CD4-positive, alpha-beta T cell treated with Interleukin-17A for 1 hour (primary cell): Measurements from ENCODE around the gene OAS2.
A peak's percentile ranks its signal among the peaks of the same experiment; 100 is the strongest.

Experiments
- DNase-seq: peaks from one replicate; pipeline ENCODE4 v3.0.0-alpha.2; 2020

OAS2 gene

DNA sequence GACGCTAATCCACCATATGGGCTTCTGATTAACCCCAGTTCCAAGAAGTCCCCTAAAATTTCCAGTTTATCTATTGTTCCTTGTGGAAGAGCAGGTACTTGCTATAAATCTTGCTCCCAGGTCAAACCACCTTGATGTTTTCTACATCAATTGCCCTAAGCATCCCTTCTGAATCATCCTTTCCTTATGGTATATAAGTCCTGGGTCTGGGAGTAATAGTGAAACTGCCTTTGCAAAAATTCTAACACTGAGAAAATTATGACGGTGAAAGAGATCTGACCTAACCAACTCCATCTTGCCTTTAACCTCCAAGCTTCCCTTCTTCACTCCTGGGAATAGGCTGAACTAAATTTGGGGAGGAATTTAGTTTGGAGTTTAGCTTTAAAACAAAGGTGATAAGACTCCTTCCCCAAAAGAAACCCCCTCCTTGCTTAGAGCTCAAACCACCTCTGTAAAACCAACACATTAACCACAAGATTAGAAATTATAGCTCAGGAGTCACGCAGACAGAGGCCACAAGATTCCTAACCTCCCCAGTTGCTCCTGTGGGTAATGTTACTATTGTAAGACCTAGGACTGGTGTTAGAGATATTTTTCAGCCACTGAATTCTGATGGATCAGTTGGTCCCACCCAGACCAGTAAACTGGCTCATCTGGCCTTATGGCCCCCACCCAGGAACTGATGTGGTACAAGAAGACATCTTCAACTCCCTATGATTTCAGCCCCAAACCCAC, 44.4 kb downstream of the OAS2 start:
- DNase-seq, result no peak

DNA sequence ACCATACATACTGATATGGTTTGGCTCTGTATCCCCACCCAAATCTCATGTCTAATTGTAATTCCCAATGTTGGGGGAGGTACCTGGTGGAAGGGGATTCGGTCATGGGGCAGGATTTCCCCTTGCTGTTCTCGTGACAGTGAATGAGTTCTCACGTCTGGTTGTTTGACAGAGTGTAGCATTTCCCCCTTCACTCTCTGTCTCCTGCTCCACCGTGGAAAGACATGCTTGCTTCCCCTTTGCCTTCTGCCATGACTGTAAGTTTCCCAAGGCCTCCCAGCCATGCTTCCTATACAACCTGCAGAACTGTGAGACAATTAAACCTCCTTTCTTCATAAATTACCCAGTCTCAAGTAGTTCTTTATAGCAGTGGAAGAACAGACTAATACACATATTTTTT, 49.4 kb downstream of the OAS2 start:
- DNase-seq, result no peak

DNA sequence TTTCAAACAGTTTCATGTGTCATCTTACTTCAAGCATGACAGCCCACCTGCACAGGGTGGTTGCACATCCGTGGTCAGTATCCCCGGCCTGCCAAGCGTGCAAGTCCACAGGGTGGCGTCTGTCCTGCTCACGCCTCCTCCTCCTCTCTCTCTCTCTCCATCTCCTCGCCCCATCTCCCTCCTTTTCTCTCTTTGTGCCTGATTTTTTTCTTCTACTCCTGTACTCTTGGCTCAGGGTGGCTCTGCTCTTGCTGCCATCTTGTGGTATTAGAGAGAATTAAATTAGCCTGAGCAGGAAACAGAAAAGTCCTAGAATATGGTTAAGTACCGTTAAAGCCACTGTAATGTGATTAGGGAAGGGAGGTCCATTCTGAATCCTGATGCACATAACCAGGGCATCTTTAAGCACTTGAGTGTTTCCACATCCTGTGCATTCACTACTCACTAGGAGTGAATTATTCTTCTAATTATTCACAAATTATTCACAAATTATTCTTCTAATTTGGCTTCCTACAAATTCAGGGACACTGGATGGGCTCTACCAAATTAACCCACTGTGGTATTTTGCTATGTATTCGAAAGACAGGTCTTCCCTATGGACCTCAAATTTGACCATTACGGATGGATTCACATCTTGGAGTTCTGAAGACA, 52.7 kb downstream of the OAS2 start:
- peak; percentile 50 for DNase-seq

DNA sequence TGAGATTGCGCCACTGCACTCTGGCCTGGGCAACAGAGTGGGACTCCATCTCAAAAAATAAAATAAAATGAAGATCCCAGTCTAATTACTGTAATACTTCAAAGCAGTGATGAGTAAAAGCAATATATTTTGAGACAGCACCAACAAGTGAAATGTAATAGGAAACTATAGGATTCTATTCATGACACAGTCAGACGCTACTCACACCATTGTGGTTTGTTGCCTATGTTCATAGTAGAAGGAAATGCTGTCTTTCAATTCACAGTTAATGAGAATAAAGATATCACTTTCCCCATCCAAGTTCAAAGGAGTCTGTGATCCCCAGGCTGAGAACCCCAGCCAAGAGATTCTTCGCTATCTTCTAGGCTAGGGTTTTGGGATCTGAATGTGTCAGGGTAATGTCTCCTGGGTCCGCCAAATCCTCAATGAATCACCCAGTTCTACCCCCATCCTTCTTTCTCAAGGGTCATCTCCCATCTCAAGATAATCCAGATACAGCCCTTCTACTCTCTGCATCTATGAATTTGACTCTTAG, 61.7 kb downstream of the OAS2 start:
- DNase-seq, result no peak

DNA sequence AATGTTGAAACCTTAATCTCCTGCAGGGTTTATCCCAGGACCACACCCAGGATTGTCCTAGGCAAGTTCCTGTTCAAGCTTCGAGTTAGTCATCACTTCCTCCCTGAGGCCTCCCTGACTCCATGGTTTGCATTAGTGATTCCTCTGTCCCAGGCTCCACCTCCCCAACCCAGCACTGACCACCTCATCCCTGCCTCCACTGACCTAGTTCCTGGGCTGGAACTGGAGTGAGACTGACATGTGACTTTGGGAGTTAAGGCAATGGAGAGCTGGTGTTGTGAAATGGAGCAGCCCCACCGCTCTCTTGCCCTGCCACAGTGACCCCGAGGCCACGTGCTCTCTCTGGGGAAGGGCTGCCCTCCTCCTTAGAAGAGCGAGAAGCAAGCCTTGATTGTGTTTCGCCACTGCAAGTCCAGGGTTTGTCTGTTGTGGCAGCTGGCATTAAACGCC, 62.4 kb downstream of the OAS2 start:
- DNase-seq, result no peak

DNA sequence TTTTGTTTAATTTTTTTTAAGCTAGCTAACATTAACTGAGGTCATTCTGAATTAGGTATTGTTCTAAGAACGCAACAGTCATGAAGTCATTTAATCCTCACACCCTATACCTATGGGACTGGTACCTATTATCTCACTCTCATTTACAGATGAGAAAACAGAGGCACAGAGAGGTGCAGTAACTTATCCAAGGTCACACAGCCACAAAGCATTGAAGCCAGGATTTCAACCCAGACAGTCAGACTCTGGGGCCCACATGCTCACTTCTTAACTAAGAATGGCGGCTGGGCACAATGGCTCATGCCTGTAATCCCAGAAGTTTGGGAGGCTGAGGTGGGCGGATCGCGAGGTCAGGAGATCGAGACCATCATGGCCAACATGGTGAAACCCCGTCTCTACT, 63.2 kb downstream of the OAS2 start:
- no peak for DNase-seq

DNA sequence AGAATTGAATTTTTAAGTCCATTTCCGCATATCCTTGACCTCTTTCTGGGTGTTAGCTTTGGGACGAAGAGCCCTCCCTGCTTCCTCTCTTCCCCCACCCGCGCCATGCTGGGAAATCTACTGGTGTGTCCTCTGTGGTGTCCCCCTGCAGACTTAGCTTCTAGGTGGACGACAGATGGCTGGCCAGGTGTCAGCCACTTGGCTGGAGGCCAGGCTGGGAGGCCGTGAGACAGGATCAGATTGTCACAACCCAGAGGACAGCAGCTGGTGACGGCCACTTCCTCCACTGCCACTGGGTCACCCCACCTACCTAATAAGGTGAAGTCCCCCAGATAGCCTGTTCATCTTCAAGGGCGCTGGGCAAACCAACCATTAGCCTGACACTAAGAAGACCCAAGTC, 64.9 kb downstream of the OAS2 start:
- DNase-seq, result no peak

DNA sequence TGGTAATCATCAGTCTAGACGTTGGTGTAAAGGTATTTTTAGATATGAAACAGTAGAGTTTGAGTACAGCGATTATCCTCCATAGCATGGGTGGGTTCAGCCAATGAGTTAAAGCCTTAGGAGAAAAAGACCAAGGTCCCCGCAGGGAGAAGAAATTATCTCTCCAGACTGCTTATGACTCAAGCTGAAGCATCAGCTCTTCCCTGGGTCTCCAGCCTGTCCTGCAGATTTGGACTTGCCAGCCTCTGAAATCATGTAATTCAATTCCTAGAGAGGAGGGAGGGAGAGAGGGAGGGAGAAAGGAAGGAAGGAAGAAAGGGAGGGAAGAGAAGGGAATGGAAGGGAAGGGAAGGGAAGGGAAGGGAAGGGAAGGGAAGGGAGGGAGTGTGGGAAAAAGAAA, 66.2 kb downstream of the OAS2 start:
- DNase-seq, result no peak

DNA sequence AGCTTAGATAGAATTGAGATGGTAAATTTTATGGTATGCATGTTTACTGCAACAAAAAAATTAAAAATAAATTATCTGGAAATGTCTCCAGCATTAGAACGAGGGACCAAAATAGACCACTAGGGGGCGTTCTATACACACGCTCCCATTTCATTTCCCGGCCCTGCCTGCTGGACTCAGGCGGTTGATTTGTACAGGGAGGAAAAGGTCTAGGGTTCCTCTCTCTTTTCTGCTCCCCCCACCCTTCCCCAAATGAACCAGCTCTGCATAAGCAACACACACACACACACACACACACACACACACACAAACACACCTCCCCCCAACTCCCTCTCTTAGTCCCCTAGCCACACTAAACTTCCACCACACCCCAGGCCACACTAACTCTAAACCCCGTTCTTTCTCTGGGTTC, 70.4 kb downstream of the OAS2 start:
- peak; percentile 80 for DNase-seq

DNA sequence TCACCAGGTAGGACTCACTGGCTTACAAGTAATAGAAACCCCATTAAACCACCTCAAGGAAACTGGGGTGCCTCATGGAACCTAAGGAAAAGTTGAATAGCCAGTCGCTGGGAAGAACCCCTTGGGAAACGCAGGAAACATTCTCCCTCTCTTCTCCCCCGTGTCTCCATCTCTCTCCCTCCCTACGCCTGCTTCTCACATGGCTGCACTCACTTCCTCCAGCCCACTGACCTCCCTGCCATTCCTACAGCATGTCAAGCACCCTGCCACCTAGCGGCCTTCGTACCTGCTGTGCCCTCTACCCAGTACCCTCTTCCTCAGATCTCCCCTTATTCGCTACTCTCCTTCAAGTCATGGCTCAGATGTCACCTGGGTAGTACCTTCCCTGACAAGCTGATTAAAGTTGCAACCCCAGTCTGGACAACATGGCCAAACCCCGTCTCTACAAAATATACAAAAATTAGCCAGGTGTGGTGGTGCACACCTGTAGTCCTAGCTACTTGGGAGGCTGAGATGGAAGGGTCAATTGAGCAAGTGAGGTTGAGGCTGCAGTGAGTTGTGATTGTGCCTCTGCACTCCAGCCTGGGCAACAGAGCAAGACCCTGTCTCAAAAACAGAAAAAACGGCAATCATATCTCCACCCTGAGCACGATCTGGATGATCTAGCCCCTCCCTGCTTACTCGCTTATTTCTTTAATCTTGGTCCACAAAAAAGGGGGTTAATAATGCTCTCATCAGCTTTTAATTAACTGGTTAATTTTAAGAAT, 71.8 kb downstream of the OAS2 start:
- DNase-seq, result no peak

DNA sequence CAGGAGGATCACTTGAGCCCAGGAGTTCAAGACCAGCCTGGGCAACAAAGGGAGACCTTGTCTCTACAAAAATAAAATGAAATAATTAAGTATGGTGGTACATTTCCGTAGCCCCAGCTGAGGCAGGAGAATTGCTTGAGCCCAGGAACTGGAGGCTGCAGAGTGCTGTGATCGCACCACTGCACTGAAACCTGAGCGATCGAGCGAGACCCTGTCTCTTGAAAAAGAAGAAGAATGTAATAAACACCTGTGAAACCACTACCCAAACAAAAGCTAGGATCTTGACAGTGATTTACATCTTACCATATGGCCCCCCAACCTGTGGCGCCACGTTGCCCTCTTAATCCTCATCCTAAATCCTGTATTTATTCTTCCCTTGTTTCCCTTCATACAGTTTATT, 72.5 kb downstream of the OAS2 start:
- no peak for DNase-seq

DNA sequence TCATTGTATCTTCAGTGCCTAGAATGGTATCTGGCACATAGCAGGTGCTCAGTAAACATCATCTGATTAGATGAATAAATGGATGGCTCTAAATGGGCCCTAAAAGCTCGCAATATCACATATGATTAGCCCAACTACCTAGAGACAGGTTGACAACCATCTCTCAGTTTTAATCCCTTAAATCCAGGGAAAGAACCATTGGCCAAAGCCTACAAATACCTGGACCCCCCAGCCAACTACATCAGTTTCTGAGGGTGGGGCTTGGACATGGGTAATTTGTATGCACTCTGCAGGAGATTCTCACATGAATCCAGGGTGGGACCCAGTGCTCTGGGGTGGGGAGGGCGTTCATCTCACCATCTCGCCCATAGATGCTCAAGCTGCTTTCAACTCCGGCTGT, 73.4 kb downstream of the OAS2 start:
- DNase-seq, result no peak

DNA sequence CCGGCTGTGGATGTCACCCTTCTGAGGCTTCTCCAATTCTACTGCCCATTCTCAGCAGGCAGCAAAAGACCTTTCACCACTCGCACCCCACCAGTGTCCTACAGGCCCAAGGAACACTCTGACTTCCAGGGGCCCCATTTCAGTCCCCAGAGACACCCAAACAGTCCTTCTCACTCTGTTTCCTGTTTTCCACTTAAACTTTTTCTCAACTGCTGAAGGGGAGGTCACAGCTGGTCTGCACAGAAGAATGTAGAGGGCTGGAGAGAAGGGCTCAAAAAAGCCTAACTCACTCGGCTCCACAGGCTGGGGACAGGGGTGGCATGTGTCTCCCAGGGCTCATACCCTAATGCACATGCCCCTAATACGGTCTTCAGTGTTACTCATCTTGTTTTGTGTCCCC, 74.0 kb downstream of the OAS2 start:
- no peak for DNase-seq

DNA sequence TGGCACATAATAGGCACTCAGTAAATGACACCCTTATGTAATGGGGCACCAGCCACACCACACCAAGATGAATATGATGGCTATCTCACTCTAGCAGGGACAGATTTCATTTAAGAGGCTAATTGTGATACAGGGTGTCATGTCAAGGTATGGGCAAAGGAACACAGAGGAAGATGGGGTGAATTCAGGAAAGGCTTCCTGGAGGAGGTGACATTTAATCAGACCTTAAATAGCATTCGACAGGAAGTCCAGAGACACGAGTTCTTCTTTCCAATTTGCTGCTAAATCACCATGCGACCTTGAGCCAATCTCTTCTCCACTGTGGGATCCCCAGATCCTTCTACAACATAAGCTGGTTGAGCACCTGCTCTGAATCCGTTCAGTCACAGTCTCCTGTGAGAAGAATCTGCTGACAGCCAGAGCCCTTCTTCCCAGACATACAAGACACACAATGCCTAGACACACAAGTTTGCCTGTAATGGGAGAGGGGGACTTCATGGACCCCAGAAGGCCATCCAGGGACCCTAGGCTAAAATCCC, 76.7 kb downstream of the OAS2 start:
- no peak for DNase-seq

DNA sequence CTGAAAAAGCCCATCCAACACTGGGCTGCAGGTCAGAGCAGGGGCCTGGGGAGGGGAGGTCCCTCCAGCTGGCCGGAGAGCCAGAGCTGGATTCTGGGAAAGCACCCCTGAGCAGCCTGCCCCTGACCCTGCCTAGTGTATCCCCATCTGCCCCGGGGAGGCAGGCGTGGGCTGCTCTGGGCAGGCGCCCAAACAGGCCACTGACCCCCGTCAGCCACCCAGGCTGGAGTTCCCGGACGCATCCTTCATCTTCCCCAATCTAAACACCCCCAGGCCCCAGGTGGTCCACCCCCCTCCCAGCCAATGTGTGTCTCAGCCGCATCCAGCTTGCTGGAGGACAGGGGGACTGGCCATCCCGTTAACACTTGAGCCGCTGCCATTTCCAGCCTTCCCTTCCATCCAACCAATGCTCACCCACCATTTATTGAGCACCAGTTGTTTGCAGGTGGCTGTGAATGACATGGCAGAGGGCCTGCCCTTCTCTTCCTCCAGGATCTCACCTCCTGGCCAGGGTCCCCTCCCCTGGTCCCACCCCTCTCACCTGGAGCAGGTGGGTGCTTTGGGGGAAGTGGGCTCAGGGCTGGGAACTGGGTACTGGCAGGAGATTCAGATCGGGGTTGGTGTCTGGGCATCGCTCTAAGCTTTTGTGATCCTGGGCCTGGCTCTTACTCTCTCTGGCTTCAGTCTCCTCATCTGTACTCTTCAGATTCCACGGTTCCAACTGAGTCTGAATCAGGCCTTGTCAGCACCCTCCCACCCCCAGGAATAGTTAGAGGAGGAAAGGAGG, 77.5 kb downstream of the OAS2 start:
- DNase-seq, result no peak

DNA sequence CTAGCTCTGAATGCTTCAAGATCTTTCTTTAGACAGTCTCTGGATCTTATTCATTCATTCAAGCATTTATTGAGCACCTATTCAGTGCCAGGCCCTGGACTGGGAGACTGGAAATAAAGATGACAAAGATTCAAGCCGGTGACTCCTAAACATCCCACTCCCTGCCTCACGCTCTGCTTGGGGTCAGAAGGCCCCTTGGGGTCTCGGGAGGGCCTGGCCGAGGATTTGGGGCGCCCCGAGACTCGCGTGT, 78.0 kb downstream of the OAS2 start:
- DNase-seq, result no peak

DNA sequence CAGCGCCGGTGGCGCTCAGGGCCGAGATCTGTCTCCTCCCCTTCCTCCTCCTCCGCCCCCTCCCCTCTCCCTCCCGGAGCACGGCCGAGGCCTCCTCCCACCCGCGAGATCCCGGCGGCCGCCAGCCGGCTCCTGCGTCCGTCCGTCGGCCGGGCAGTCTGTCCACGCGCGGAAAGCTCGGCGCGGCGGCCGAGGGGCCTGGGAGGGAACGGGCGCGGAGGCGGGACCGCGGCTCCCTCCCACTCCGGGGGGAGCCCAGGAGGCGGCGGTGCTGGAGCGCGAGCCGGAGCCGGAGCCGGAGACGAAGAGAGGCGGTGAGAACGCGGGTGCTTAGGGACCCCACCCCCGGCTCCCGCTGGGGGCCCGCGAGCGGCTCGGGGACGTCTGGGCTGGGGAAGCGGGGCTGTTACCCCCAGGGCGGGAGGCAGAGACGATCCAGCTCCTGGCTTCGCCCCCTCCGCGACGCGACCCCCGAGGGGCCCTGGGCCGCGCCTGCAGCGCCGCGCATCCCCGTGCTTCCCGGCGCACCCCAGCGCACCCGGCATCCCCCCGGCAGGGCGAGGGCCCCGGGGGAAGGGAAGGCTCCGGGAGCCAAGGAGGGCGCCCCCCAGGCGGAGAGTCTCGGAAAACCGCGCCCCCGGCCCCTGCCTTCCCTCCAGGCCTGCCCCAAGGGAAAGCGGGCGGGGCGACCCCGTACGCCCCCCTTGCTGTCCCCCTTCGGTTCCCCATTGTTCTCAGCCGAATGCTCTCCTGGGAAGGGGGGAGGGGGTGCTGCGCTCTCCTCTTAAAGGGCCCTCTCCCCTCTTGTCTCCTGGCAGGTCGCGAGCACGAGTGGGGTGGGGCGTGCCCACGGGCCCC, 78.5 kb downstream of the OAS2 start, which contains the start of gene DTX1:
DTX1 (plus strand) TSS at position 100 of the 858 bp plus-strand sequence. CDS start 1,463 bp downstream, outside the sequence.
- peak; percentile 41 for DNase-seq

DNA sequence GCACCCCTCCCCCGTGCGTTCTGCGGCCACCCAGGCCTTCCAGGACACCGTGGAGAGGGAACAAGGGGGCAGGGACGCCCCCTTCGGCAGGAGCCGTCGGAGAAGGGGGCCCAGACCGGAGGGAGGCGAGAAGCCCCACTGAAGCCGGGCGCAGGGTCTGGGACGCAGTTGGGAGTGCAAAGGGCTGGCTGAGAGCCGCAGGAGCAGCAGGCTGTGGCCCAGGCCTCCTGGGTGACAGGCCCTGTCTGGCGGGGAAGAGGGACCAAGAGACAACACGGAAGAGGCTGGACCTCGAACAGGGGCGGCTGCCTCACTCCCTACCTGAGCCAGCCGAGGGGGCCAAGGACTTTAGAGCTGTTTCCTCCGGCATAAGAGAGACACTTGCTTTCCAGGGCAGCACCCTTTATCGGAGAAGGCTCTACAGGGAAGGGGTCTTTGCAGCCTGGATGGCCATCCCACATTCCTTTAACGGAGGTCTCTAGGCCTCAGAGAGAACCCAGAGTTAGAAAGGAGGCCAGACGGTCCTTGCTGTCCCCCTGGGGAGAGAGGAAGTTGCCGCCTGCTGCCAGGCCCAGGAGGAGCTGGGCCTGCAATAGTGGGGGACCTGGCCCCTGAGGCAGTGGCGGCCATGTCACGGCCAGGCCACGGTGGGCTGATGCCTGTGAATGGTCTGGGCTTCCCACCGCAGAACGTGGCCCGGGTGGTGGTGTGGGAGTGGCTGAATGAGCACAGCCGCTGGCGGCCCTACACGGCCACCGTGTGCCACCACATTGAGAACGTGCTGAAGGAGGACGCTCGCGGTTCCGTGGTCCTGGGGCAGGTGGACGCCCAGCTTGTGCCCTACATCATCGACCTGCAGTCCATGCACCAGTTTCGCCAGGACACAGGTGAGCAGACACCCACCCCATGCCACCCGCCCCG, 79.5 kb downstream of the OAS2 start:
- no peak for DNase-seq

DNA sequence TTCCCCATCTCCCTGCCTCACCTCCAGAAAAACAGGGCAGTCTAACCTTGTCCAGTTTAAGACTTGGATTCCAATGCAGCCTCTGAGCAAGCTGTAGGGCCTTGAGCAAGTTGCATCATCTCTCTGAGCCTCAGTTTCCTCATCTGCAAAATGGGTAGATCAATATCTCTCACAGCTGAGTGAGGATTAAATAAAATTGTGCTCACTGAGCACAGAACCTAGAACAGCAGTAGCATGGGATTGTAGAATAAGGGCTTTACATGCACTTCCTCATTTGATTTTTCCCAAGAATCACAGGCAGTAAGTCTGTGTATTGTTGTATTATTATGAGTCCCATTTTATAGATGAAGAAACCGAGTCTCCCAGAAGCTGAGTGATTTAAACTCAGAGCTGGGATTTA, 80.2 kb downstream of the OAS2 start:
- DNase-seq, result no peak

DNA sequence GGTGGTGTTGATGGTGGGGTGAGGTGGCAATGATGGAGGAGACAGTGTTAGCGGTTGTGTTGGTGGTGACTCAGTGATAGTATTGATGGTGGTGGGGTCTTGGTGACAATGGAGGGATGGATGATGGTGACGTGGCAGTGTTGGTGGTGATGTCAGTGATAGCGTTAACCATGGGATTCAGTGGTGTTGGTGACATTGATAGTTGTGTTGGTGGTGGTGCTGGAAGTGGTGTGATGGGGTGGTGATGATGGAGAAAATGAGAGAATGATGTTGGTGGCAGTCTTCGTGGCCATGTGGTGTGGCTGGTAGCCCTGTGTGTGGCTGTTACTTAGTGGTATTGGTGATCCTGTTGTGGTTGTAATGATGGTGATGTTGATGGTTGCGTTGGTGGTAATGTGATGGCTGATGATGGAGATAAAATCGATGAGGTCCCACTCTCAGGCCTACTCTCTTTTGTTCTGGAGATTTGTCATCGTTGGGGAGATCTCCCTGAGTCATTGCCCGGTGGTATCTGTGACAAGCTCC, 80.8 kb downstream of the OAS2 start:
- no peak for DNase-seq
